ENCODE measurements around the gene ACTL6B.
"Not testable (repeated sequence)": the region's sequence is repeated elsewhere in the genome, so short reads cannot be mapped to it uniquely, and the experiment has no call there.

ACTL6B gene

GRCh38 chr7:100671353-100672327 is 15.4 kb upstream of the ACTL6B start:
- in situ Hi-C loops (cut with MboI; ENCODE audit: low sequenced_read_pairs), result no loop called here

- in situ Hi-C loops (cut with MboI; ENCODE audit: low sequenced_read_pairs), result no loop called here
Observed at GRCh38 chr7:100670074-100670473, 13.8 kb upstream of the ACTL6B start.

DNA sequence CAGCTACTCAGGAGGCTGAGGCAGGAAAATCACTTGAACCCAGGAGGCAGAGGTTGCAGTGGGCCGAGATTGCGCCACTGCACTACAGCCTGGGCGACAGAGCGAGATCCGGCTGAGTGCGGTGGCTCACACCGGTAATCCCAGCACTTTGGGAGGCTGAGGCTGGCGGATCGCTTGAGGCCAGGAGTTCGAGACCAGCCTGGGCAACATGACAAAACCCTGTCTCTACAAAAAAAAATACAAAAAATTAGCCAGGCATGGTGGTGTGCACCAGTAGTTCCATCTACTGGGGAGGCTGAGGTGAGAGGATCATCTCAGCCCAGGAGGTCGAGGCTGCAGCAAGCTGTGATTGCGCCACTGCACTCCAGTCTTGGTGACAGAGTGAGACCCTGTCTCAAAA is 12.9 kb upstream of the ACTL6B start:
- in situ Hi-C loops (cut with MboI; ENCODE audit: low sequenced_read_pairs), result not testable (repeated sequence)

DNA sequence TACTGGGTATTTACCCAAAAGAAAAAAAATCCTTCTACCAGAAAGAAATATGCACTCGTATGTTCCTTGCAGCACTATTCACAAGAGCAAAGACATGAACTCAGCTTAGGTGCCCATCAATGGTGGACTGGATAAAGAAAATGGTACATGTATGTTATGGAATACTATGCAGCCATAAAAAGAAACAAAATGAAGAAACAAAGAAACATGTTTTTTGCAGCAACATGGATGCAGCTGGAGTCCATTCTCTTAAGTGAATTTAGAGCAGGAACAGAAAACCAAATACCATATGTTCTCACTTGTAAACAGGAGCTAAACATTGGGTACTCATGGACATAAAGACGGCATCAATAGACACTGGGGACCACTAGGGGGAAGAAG is 11.8 kb upstream of the ACTL6B start:
- in situ Hi-C loops (cut with MboI; ENCODE audit: low sequenced_read_pairs), result no loop called here

GRCh38 chr7:100667331-100668068 is 11.3 kb upstream of the ACTL6B start:
- in situ Hi-C loops (cut with MboI; ENCODE audit: low sequenced_read_pairs), result no loop called here

GRCh38 chr7:100665168-100665726 is 9.0 kb upstream of the ACTL6B start:
- in situ Hi-C loops (cut with MboI; ENCODE audit: low sequenced_read_pairs), result no loop called here

- in situ Hi-C loops (cut with MboI; ENCODE audit: low sequenced_read_pairs), result not testable (repeated sequence)
Observed at GRCh38 chr7:100662194-100662776, 6.0 kb upstream of the ACTL6B start.

DNA sequence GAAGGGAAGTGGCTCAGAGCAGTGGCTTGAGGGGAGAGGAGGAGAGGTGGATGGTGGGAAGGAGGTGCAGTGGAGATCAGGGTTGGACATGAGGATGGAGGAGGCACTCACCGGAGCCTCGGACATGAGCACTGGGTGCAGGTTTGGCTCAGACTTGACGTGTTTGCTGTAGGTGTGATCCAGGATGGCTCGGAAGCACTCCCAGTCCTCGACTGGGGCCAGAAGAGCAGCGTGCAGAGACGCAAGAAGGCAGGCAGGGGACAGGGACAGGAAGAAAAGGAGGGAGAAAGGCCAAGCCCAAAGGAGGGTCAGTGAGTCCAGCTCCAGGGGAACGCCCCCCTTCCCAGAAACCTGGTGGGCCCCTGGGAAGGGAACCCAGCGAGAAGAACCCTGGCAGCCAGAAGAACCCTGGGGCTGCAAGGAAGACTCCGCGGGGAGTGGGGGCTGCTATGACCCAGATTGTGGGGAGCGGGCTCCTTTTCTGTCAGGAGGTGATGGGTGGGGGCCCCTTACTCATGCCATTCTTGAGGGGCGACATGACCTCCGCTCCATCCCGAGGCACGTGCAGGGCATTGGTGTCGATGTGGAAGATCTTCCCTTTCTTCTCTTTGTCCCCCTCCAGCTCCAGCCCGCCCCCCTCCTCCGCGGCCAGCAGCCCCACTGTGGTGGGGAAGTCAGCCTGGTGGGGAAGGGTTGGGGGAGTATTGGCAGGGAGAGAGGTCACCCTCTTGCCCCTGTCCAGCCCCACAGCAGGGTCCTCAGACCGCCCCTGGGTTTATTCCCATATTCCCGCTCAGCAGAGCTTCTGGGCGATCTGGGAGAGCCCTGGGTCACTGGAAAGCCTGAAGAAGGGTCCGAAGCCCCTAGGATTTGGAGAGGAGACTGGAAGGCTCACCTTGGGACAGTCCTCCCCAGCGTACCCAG is 1.1 kb downstream of the ACTL6B start:
- in situ Hi-C loops (cut with MboI; ENCODE audit: low sequenced_read_pairs), result no loop called here

DNA sequence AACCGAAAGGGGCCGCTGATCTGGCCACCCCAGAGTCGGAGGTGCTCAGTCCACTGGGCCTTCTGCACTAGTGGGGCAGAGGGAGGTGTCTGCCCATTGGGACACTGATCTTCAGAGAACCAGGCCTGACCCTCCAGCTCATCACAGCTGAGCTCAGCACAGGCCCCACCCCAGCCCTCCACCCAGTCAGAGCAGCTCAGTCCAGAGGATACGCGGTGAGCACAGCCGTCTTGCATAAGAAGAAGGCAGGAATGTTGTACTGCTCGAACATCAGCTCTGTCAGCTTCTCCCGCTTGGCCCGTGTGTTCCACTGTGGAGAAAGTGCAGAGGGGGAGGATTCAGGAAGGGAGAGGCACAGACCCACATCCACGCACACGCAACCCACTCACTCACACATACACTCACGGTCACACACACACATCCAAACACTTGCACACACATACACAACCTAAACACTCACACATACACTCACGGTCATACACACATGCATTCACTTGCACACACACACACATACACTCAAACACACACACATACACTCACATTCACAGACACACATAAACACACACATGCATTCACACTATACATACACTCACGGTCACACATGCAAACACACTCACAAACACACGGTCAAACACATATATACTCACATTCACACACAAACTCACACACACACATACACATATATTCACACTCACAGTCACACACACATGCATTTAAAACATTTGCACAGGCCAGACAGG is 6.3 kb downstream of the ACTL6B start:
- in situ Hi-C loops (cut with MboI; ENCODE audit: low sequenced_read_pairs), result no loop called here

GRCh38 chr7:100642534-100642907 is 13.7 kb downstream of the ACTL6B start:
- in situ Hi-C loops (cut with MboI; ENCODE audit: low sequenced_read_pairs), result no loop called here

DNA sequence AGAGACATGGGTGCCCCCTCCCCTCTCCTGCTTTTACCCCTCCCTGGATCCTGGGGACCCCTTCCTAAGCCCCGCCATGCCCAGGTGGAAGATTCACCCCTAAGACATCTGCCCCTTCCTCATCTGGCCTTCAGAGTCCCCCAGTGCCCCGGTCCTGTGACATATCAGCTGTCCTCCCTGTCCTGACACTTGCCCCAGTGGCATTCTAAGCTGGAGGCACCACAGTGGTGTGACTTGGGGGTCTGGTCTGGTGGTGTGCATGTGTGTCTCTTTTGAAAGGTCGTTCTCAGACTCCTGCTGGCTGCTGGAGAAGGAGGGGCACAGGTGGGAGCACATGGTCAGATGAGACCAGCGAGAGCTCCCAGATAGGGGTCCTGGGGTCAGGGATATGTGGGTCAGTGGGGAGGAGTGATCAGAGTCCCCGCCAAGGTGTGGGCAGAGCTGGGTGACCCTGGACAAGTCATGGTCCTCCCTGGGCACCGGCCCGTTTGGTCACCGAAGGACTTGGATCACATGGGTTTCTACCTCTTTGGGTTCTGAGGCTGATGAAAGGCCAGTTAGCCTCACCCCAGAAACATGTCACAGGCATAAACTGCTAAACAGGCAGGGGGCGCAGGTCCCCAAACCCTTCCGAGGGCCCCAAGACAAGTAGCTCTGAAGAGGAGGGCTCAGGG is 14.3 kb downstream of the ACTL6B start:
- in situ Hi-C loops (cut with MboI; ENCODE audit: low sequenced_read_pairs), result no loop called here

GRCh38 chr7:100641463-100641859 is 14.8 kb downstream of the ACTL6B start, which contains the start of gene TFR2:
TSS of gene TFR2 (minus strand) at chr7:100641552. CDS start at chr7:100641509, 43 bp downstream.
- in situ Hi-C loops (cut with MboI; ENCODE audit: low sequenced_read_pairs), result no loop called here

DNA sequence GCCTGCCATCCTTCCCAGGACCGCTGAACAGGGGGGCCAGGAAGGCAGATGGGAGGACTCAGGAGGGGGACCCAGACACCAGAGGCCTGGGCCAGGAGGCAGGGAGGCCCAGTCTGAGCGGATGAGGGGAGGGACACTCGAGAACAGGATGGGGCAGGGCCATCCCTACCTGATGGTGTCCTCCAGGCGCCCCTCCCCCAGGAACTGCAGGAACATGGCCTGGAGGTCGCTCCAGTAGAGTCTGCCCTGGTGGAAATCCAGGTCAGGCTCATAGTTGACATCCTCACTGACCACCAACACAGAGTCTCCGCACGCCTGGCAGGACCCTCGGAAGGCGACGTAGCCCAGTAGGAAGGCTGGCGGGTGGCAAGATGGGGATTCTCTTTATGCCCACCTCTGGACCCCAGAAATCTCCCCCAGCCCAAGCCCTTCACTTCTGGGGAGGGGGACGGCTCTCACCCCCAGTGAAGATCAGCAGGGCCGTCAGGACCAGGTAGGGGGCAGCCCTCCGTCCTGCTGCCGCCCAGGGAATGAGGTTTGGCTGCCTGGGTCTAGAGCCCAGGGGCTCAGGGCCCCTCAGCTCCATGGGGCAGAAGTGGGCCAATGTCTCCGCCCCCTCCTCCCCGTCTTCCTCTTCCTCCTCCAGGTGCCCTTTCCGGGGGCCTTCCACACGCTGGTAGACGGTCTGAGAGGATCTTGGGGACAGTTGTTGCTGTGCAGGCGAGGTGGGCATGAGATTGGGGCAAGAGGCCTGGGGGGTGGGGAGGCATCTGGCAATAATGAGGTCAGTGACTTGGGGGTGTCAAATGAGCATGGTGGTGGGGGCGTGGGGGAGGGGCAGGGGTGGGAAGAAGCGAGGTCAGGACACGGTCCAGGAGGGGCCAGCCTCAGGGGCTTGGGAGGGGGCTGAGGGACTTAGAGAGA is 15.5 kb downstream of the ACTL6B start:
- in situ Hi-C loops (cut with MboI; ENCODE audit: low sequenced_read_pairs), result no loop called here

DNA sequence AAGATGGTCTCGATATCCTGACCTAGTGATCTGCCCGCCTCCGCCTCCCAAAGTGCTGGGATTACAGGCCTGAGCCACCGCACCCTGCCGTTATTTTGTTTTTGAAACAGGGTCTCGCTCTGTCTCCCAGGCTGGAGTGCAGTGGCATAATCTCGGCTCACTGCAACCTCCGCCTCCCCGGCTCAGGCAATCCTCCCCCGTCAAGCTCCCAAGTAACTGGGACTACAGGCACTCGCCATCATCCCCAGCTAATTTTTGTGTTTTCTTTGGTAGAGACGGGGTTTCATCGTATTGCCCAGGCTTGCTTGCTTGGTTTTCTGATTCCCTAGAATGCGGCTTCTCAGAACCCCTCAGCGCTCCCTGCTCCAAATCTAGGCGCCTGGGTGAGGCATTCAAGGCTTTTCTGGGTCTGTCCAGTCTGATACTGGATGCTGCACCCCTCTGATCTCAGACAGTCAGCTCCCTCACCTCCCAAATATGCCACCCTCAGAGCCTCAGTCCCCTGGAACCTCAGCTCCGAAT is 16.2 kb downstream of the ACTL6B start:
- in situ Hi-C loops (cut with MboI; ENCODE audit: low sequenced_read_pairs), result no loop called here

GRCh38 chr7:100632951-100633717 is 23.1 kb downstream of the ACTL6B start:
- in situ Hi-C loops (cut with MboI; ENCODE audit: low sequenced_read_pairs), result no loop called here

- in situ Hi-C loops (cut with MboI; ENCODE audit: low sequenced_read_pairs), result no loop called here
Observed at GRCh38 chr7:100630066-100630465, 26.2 kb downstream of the ACTL6B start.
